Parathyroid adenoma (tissue), 2 donors: ENCODE data around the gene POFUT2.

Experiments used
- H2AFZ ChIP-seq: fragments of 300-600 bp; sonication (generic); one replicate; pipeline ENCODE4 v1.7.0; 2017; ENCODE audit warnings: antibody characterized with exemption, mild to moderate bottlenecking
- H3K27ac ChIP-seq: fragments of 300-600 bp; sonication (generic); one replicate; pipeline ENCODE4 v1.7.0; 2017
- H3K27me3 ChIP-seq: fragments of 300-600 bp; sonication (generic); one replicate; pipeline ENCODE4 v1.7.0; 2017; ENCODE audit warnings: low read length; ENCODE audit not compliant: control insufficient read depth, insufficient read depth
- H3K36me3 ChIP-seq: fragments of 300-600 bp; sonication (generic); one replicate; pipeline ENCODE4 v1.7.0; 2017; ENCODE audit warnings: low read length; ENCODE audit not compliant: control insufficient read depth, insufficient read depth
- H3K4me1 ChIP-seq: fragments of 300-600 bp; sonication (generic); one replicate; pipeline ENCODE4 v1.7.0; 2017; ENCODE audit warnings: control low read depth
- H3K4me2 ChIP-seq: fragments of 300-600 bp; sonication (generic); one replicate; pipeline ENCODE4 v1.7.0; 2017; ENCODE audit warnings: low read length
- H3K4me3 ChIP-seq: fragments of 300-600 bp; sonication (generic); one replicate; pipeline ENCODE4 v1.7.0; 2017; ENCODE audit warnings: low read depth, low read length
- H3K79me2 ChIP-seq: fragments of 300-600 bp; sonication (generic); one replicate; pipeline ENCODE4 v1.7.0; 2017; ENCODE audit warnings: control low read depth
- H3K9ac ChIP-seq: fragments of 300-600 bp; sonication (generic); one replicate; pipeline ENCODE4 v1.7.0; 2017; ENCODE audit warnings: mild to moderate bottlenecking
- H3K9me3 ChIP-seq: fragments of 300-600 bp; sonication (generic); one replicate; pipeline ENCODE4 v1.7.0; 2017; ENCODE audit warnings: low read length; ENCODE audit not compliant: control insufficient read depth
- CTCF ChIP-seq: fragments of 300-600 bp; sonication (generic); IDR thresholded peaks from one replicate; pipeline ENCODE4 v1.7.0; 2017; ENCODE audit warnings: antibody characterized with exemption, mild to moderate bottlenecking
- donor health status: primary hyperparathyroidism.

The POFUT2 gene

GRCh38 chr21:45231705-45232104 lies 56.0 kb downstream of the POFUT2 start:
- Histone ChIP-seq H3K4me2 (no peak overlapping the region), H2AFZ (no peak overlapping the region), H3K4me3 (no peak overlapping the region), H3K4me1 (no peaks in the 10 kb centered on the region), H3K9ac (no peak overlapping the region), H3K79me2 (no peaks in the 10 kb centered on the region), H3K36me3 (no peaks in the 10 kb centered on the region), H3K27me3 (no peaks in the 10 kb centered on the region), H3K27ac (no peak overlapping the region), H3K9me3 (no peaks in the 10 kb centered on the region)
- no peak for TF ChIP-seq CTCF

GRCh38 chr21:45228656-45229240 lies 58.9 kb downstream of the POFUT2 start:
- no peak overlapping the region for H3K4me2 ChIP-seq
- H3K4me1 ChIP-seq, result no peaks in the 10 kb centered on the region
- H3K9me3 ChIP-seq, result no peaks in the 10 kb centered on the region
- H3K36me3 ChIP-seq, result no peaks in the 10 kb centered on the region
- no peak overlapping the region for H3K9ac ChIP-seq
- no peak overlapping the region for H2AFZ ChIP-seq
- H3K27me3 ChIP-seq, result no peaks in the 10 kb centered on the region
- no peak overlapping the region for H3K4me3 ChIP-seq
- no peaks in the 10 kb centered on the region for H3K79me2 ChIP-seq
- no peak overlapping the region for H3K27ac ChIP-seq
- no peak for TF ChIP-seq CTCF

DNA sequence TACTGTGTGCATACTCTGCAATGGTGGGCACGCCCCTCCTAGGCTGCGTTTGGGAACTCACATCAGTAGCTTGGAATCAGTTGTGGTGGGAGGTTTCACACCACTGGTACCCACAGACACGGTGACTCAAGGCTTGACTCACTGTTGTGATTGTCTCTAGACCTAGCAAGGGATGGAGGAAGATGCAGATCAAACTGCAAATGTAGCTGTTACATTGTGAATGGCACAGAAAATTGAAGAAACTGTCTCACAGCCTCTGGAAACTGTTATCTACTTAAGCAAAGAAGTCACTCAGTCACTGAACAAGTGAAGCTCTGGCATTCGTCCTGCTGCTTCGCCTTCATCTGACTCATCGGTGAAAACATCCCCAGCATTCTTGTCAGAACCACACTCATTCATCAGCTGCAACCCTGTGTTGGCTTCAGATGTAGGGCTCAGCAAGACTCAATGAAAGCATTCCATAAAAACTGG lies 59.5 kb downstream of the POFUT2 start:
- H3K36me3 ChIP-seq, result no peaks in the 10 kb centered on the region
- H3K4me2 ChIP-seq, result no peak overlapping the region
- no peak overlapping the region for H3K9ac ChIP-seq
- TF ChIP-seq CTCF, result no peak
- no peaks in the 10 kb centered on the region for H3K27me3 ChIP-seq
- no peak overlapping the region for H3K27ac ChIP-seq
- H3K4me1 ChIP-seq, result no peaks in the 10 kb centered on the region
- H3K4me3 ChIP-seq, result no peak overlapping the region
- no peaks in the 10 kb centered on the region for H3K9me3 ChIP-seq
- no peak overlapping the region for H2AFZ ChIP-seq
- H3K79me2 ChIP-seq, result no peaks in the 10 kb centered on the region

DNA sequence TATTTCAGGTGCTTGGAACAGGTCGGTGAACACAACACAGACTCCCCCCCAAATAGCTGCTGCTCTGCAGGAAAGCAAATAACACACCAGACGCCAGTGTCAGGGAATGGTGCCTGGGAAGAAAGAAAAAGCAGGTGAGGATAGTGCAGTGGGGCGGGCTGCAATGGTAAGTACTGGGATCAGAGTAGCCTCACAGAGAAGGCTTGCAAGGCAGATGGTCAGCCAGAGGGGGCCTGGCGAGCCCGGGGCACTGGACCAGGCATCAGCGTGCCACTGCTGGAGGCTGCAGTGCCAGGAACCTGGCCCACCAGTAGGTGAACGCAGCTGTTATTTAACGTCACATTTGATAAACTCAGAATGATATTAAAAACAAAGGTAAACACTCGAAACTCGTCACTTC lies 60.0 kb downstream of the POFUT2 start:
- Histone ChIP-seq H3K36me3 (no peaks in the 10 kb centered on the region), H3K9me3 (no peaks in the 10 kb centered on the region), H3K27me3 (no peaks in the 10 kb centered on the region), H3K27ac (no peak overlapping the region), H3K4me2 (no peak overlapping the region), H3K4me3 (no peak overlapping the region), H3K4me1 (no peaks in the 10 kb centered on the region), H3K9ac (no peak overlapping the region), H3K79me2 (no peaks in the 10 kb centered on the region), H2AFZ (no peak overlapping the region)
- TF ChIP-seq CTCF, result no peak
